SKM-1 (cell line): ENCODE measurements around the gene LGALS12.

Experiments used
- DNase-seq: peaks from one replicate; lab custom pipeline; 2025; ENCODE audit not compliant: unreplicated experiment; lab: John Stamatoyannopoulos, UW

LGALS12 gene

GRCh38 chr11:63558459-63559157, 52.7 kb downstream of the LGALS12 start:
- no peak for DNase-seq

GRCh38 chr11:63560506-63561180, 54.8 kb downstream of the LGALS12 start:
- no peak for DNase-seq

GRCh38 chr11:63563201-63564055, 57.5 kb downstream of the LGALS12 start, which contains the start of gene PLAAT2:
Gene PLAAT2, minus strand, starts transcription at chr11:63563379. Its CDS starts 55 bp downstream, at chr11:63563324.
- DNase-seq = no peak

- no peak for DNase-seq
Observed at GRCh38 chr11:63564056-63564774, 58.3 kb downstream of the LGALS12 start.

GRCh38 chr11:63564784-63565350, 59.0 kb downstream of the LGALS12 start:
- no peak for DNase-seq
